HCT116 (cell line): Measurements from ENCODE around the gene DOCK2. TPM values are rescaled to one million over a fixed set of nuclear protein-coding genes. Genes with fewer than 3 reads are reported as not detected.

Experiments
- ATAC-seq: fragments of 200-7000 bp; cut with Tn5 transposase; 2 replicates; pipeline ENCODE4 v1.9.1; 2020; ENCODE audit warnings: mild to moderate bottlenecking, moderate library complexity
- BruUV-seq: library from RNA; stranded (reverse); fragments of 400-500 nt; replicated peaks from 2 replicates; lab custom pipeline; 2021; lab: Mats Ljungman, UMichigan
- CTCF ChIA-PET: fragments of 300-600 bp; sonication (Branson Sonifier 250); formaldehyde crosslinking; loops from one replicate; lab custom pipeline; 2021; ENCODE audit warnings: antibody characterized with exemption; lab: Charles Lee
- POLR2A ChIA-PET: fragments of 300-600, 350-600 bp; sonication (Branson Sonifier 250); formaldehyde crosslinking; loops from one replicate; lab custom pipeline; 2021; ENCODE audit warnings: antibody characterized with exemption; lab: Charles Lee
- RAD21 ChIA-PET, 2 experiments: fragments of 300-600 bp; sonication (Branson Sonifier 250); formaldehyde crosslinking; loops; one replicate each; lab custom pipeline; 2023; ENCODE audit warnings: low total read pairs in 2 of 2; ENCODE audit not compliant: uncharacterized antibody in 2 of 2, unreplicated experiment in 2 of 2, low non-redundant PET in 1 of 2; lab: Charles Lee
- DNase-seq: peaks from one replicate; pipeline ENCODE4 v3.0.0-alpha.2; 2010; ENCODE audit warnings: low read depth, low spot score
- H2AFZ ChIP-seq: fragments of 200-600 bp; shearing (Covaris generic), sonication (generic); 2 replicates; pipeline ENCODE4 v1.6.1; 2017; ENCODE audit warnings: low read depth, mixed run types, mixed read lengths, antibody characterized with exemption, low read length; ENCODE audit not compliant: poor library complexity, severe bottlenecking
- H3K27ac ChIP-seq: 2 replicates; pipeline ENCODE4 v1.5.1; 2012; ENCODE audit warnings: low read depth, low read length
- H3K27me3 ChIP-seq: fragments of 200-600 bp; sonication (generic); 2 replicates; pipeline ENCODE4 v1.6.1; 2016; ENCODE audit warnings: mixed run types, low read length, mixed read lengths; ENCODE audit not compliant: insufficient read depth
- H3K36me3 ChIP-seq, 2 experiments: fragments of 200-500 bp in 1 of 2; fragments of 200-600 bp in 1 of 2; sonication (Bioruptor generic) in 1 of 2; sonication (generic) in 1 of 2; 2 replicates each; pipeline versions ENCODE4 v1.5.1 to v1.6.1; 2014 to 2016; ENCODE audit warnings: low read length in 2 of 2, inconsistent platforms in 1 of 2, mixed read lengths in 1 of 2, mixed run types in 1 of 2; ENCODE audit not compliant: insufficient read depth in 2 of 2, control insufficient read depth in 1 of 2
- H3K4me1 ChIP-seq, 2 experiments: fragments of 200-600 bp in 1 of 2; sonication (generic) in 1 of 2; 2 replicates each; pipeline versions ENCODE4 v1.5.1 to v1.6.1; 2012 to 2017; ENCODE audit warnings: low read length in 2 of 2, inconsistent platforms in 1 of 2, mild to moderate bottlenecking in 1 of 2, mixed read lengths in 1 of 2, mixed run types in 1 of 2, moderate library complexity in 1 of 2; ENCODE audit not compliant: insufficient read depth in 2 of 2, control insufficient read depth in 1 of 2
- H3K4me2 ChIP-seq: fragments of 200-600 bp; sonication (generic); 2 replicates; pipeline ENCODE4 v1.6.1; 2017; ENCODE audit warnings: mixed run types, low read length, mixed read lengths
- H3K4me3 ChIP-seq, 2 experiments: fragments of 200-600 bp in 1 of 2; sonication (generic) in 1 of 2; replicated peaks in 1 of 2; 2 replicates each; pipeline ENCODE4 v1.5.1; 2011 to 2016; ENCODE audit warnings: low read length in 2 of 2, control low read depth in 1 of 2, low read depth in 1 of 2, mild to moderate bottlenecking in 1 of 2, mixed read lengths in 1 of 2, mixed run types in 1 of 2
- H3K79me2 ChIP-seq: fragments of 200-600 bp; sonication (generic); 2 replicates; pipeline ENCODE4 v1.6.1; 2017; ENCODE audit warnings: mild to moderate bottlenecking, mixed run types, low read length, moderate library complexity, mixed read lengths; ENCODE audit not compliant: insufficient read depth
- H3K9ac ChIP-seq: fragments of 200-600 bp; sonication (generic); 2 replicates; pipeline ENCODE4 v1.6.1; 2016; ENCODE audit warnings: low read length, mixed read lengths
- H3K9me2 ChIP-seq: fragments of 200-600 bp; sonication (generic), shearing (Covaris generic); 2 replicates; pipeline ENCODE4 v1.6.1; 2017; ENCODE audit warnings: mixed run types, mild to moderate bottlenecking, moderate library complexity; ENCODE audit not compliant: insufficient read depth
- H3K9me3 ChIP-seq, 2 experiments: fragments of 200-500 bp in 1 of 2; fragments of 200-600 bp in 1 of 2; sonication (Bioruptor generic) in 1 of 2; sonication (generic) in 1 of 2; 2 replicates each; pipeline ENCODE4 v1.6.1; 2014 to 2017; ENCODE audit warnings: low read length in 2 of 2, mixed read lengths in 2 of 2, inconsistent platforms in 1 of 2, low read depth in 1 of 2, mild to moderate bottlenecking in 1 of 2, mixed run types in 1 of 2, moderate library complexity in 1 of 2; ENCODE audit not compliant: control insufficient read depth in 1 of 2, insufficient read depth in 1 of 2
- H4K20me1 ChIP-seq: fragments of 200-600 bp; sonication (generic), shearing (Covaris generic); 2 replicates; pipeline ENCODE4 v1.6.1; 2017; ENCODE audit warnings: mixed run types, mild to moderate bottlenecking, moderate library complexity; ENCODE audit not compliant: insufficient read depth
- CBX3 ChIP-seq: IDR thresholded peaks from 2 replicates; pipeline ENCODE4 v1.6.1; 2012; ENCODE audit warnings: low read depth
- CEBPB ChIP-seq: IDR thresholded peaks from 2 replicates; pipeline ENCODE4 v1.6.1; 2012; ENCODE audit warnings: low read depth
- CTCF ChIP-seq, 3 experiments: fragments of 200-600 bp in 1 of 3; sonication (generic) in 1 of 3; IDR thresholded peaks in 2 of 3; conservative IDR thresholded peaks in 1 of 3; 2 replicates each; pipeline ENCODE4 v1.5.1; 2012 to 2017; ENCODE audit warnings: low read depth in 2 of 3, low read length in 2 of 3, antibody characterized with exemption in 1 of 3, borderline replicate concordance in 1 of 3, control low read depth in 1 of 3, mild to moderate bottlenecking in 1 of 3, mixed read lengths in 1 of 3, mixed run types in 1 of 3, moderate library complexity in 1 of 3; ENCODE audit not compliant: insufficient read depth in 1 of 3
- EGR1 ChIP-seq: IDR thresholded peaks from 2 replicates; pipeline ENCODE4 v1.6.1; 2012; ENCODE audit warnings: low read depth
- ELF1 ChIP-seq: IDR thresholded peaks from 2 replicates; pipeline ENCODE4 v1.6.1; 2012; ENCODE audit warnings: low read depth, borderline replicate concordance
- EZH2 ChIP-seq: fragments of 200-600 bp; sonication (generic); IDR thresholded peaks from 2 replicates; pipeline ENCODE4 v1.6.1; 2017; ENCODE audit warnings: antibody characterized with exemption, mixed run types
- EZH2phosphoT487 ChIP-seq: fragments of 200-600 bp; IDR thresholded peaks from 2 replicates; pipeline ENCODE4 v1.6.1; 2018; ENCODE audit warnings: antibody characterized with exemption, borderline replicate concordance
- FOSL1 ChIP-seq: IDR thresholded peaks from 2 replicates; pipeline ENCODE4 v1.6.1; 2012; ENCODE audit warnings: low read depth
- JUND ChIP-seq: IDR thresholded peaks from 2 replicates; pipeline ENCODE4 v1.6.1; 2012
- POLR2A ChIP-seq: IDR thresholded peaks from 2 replicates; pipeline ENCODE4 v1.7.0; 2011; ENCODE audit warnings: borderline replicate concordance; ENCODE audit not compliant: insufficient read depth, insufficient read length; ENCODE audit errors: extremely low read depth
- REST ChIP-seq: IDR thresholded peaks from 2 replicates; pipeline ENCODE4 v1.6.1; 2012; ENCODE audit warnings: low read depth
- SIN3A ChIP-seq: IDR thresholded peaks from 2 replicates; pipeline ENCODE4 v1.6.1; 2012; ENCODE audit warnings: low read depth
- SRF ChIP-seq: IDR thresholded peaks from 2 replicates; pipeline ENCODE4 v1.6.1; 2012; ENCODE audit warnings: low read depth
- TCF7L2 ChIP-seq: IDR thresholded peaks from 2 replicates; pipeline ENCODE4 v1.7.0; 2011; ENCODE audit warnings: borderline replicate concordance, inconsistent platforms; ENCODE audit not compliant: insufficient read depth, insufficient read length; ENCODE audit errors: extremely low read depth
- YY1 ChIP-seq: IDR thresholded peaks from 2 replicates; pipeline ENCODE4 v1.6.1; 2011; ENCODE audit warnings: low read length, low read depth, moderate library complexity, mild to moderate bottlenecking; ENCODE audit not compliant: insufficient replicate concordance; ENCODE audit errors: extremely low read depth
- ZFX ChIP-seq: fragments of 450-650 bp; IDR thresholded peaks from 2 replicates; pipeline ENCODE4 v1.6.1; 2017
- ZNF274 ChIP-seq: fragments of 200-500 bp; sonication (Bioruptor generic); IDR thresholded peaks from 2 replicates; pipeline ENCODE4 v1.6.1; 2014; ENCODE audit warnings: mild to moderate bottlenecking, low read depth, low read length, inconsistent platforms
- intact Hi-C: fragments of 100-400 bp; cut with micrococcal nuclease; formaldehyde crosslinking; loops from 2 replicates; pipeline ENCODE4 v1.10.0; 2022
- total RNA-seq: library from RNA; stranded (reverse); gene quantifications from one replicate; pipeline ENCODE4 v1.2.1, GENCODE V29; 2021; ENCODE audit not compliant: unreplicated experiment

The DOCK2 gene
- total RNA-seq, 1 experiment from 2014 or later: 0.89 TPM

GRCh38 chr5:169992789-169993484 is 355.9 kb downstream of the DOCK2 start:
- ChIA-PET CTCF (no interaction called here), RAD21 (no interaction called here)
- BruUV-seq: no TSS peak

GRCh38 chr5:169993485-169993790 is 356.4 kb downstream of the DOCK2 start:
- Histone ChIP-seq H3K9me2 (no peaks in the 10 kb centered on the region), H2AFZ (no peak overlapping the region), H3K4me2 (no peak overlapping the region), H3K79me2 (no peaks in the 10 kb centered on the region), H3K36me3 (no peaks in the 10 kb centered on the region), H3K27me3 (peaks cover 64% of the 10 kb centered on the region), H3K9me3 (no peaks in the 10 kb centered on the region), H3K27ac (no peak overlapping the region), H4K20me1 (no peaks in the 10 kb centered on the region), H3K4me3 (no peak overlapping the region), H3K9ac (no peak overlapping the region), H3K4me1 (no peaks in the 10 kb centered on the region)
- no TSS peak for BruUV-seq
- RAD21 ChIA-PET: no interaction called here
- intact Hi-C loops: no loop called here
- ATAC-seq (no peak), DNase-seq (no peak)
- POLR2A ChIA-PET: no interaction called here
- CTCF ChIA-PET: no interaction called here
- TF ChIP-seq JUND: no peak
- no peak for TF ChIP-seq ZNF274
- TF ChIP-seq FOSL1: no peak
- no peak for TF ChIP-seq YY1
- TF ChIP-seq SIN3A: no peak
- no peak for TF ChIP-seq CBX3
- TF ChIP-seq TCF7L2: no peak
- TF ChIP-seq EZH2phosphoT487: no peak
- no peak for TF ChIP-seq EZH2
- TF ChIP-seq ELF1: no peak
- no peak for TF ChIP-seq POLR2A
- no peak for TF ChIP-seq EGR1
- no peak for TF ChIP-seq CEBPB
- no peak for TF ChIP-seq CTCF (IDR thresholded peaks at IDR 0.05 in 2 of 3, conservative IDR thresholded peaks at IDR 0.05 in 1 of 3; ENCODE audit: borderline replicate concordance in 1 of 3, insufficient read depth in 1 of 3, low read depth in 2 of 3, low read length in 2 of 3)
- TF ChIP-seq ZFX: no peak
- no peak for TF ChIP-seq REST

More at GRCh38 chr5:169992789-169993484, 355.9 kb downstream of the DOCK2 start:
- no peaks in the 10 kb centered on the region for H3K4me1 ChIP-seq
- H3K4me2 ChIP-seq: no peak overlapping the region
- no peak overlapping the region for H3K4me3 ChIP-seq
- H3K9me3 ChIP-seq: no peaks in the 10 kb centered on the region
- no peak overlapping the region for H3K9ac ChIP-seq
- intact Hi-C loops: no loop called here
- no peaks in the 10 kb centered on the region for H3K36me3 ChIP-seq
- POLR2A ChIA-PET: no interaction called here
- no peaks in the 10 kb centered on the region for H4K20me1 ChIP-seq
- no peaks in the 10 kb centered on the region for H3K9me2 ChIP-seq
- no peak overlapping the region for H2AFZ ChIP-seq
- H3K27ac ChIP-seq: no peak overlapping the region
- ATAC-seq (no peak), DNase-seq (no peak)
- peaks cover 61% of the 10 kb centered on the region for H3K27me3 ChIP-seq
- H3K79me2 ChIP-seq: no peaks in the 10 kb centered on the region
- no peak for TF ChIP-seq SIN3A
- TF ChIP-seq CBX3: no peak
- TF ChIP-seq SRF: no peak
